Caki2 (cell line): ENCODE results near the gene SBK3. TPM values are rescaled to one million over a fixed set of nuclear protein-coding genes. Genes with fewer than 3 reads are reported as not detected.
"Not testable (repeated sequence)": the region's sequence is repeated elsewhere in the genome, so short reads cannot be mapped to it uniquely, and the experiment has no call there.

Source experiments
- DNase-seq: peaks from one replicate; pipeline ENCODE4 v3.0.0-alpha.2; 2015; ENCODE audit warnings: low read depth
- in situ Hi-C: cut with HindIII; loops from 2 replicates; pipeline ENCODE4 v1.10.0; 2016; ENCODE audit warnings: low sequenced_read_pairs, low pct_unique_long_range_greater_than_20kb, mixed read lengths
- total RNA-seq: library from RNA; depleted of rRNA; stranded (reverse); fragments of >200 nt; shearing (Covaris generic); gene quantifications from 2 replicates; pipeline ENCODE4 v1.2.3, GENCODE V29; 2014; ENCODE audit warnings: low replicate concordance; rRNA removed

The SBK3 gene
- total RNA-seq, 1 experiment from 2014 or later, result 1.0 TPM

- in situ Hi-C loops, result no loop called here
- no peak for DNase-seq
Measured at GRCh38 chr19:55500368-55500952, 44.9 kb downstream of the SBK3 start.

- in situ Hi-C loops, result no loop called here
- DNase-seq, result no peak
Measured at GRCh38 chr19:55498246-55498840, 47.0 kb downstream of the SBK3 start.

DNA sequence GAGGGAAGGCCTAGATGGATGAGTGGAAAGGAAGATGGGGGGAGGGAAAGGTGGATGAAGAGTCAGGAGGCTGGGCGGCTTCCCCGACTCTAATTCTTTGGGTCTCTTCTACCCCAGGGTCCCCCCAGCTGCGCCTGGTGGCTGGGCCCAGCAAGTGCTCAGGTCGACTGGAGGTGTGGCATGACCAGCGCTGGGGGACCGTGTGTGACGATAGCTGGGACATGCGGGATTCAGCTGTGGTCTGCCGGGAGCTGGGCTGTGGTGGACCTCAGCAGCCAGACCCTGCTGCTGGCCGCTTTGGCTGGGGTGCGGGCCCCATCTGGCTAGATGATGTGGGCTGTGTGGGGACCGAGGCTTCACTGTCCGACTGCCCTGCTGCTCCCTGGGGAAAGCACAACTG, 47.6 kb downstream of the SBK3 start:
- in situ Hi-C loops, result no loop called here
- DNase-seq, result no peak

DNA sequence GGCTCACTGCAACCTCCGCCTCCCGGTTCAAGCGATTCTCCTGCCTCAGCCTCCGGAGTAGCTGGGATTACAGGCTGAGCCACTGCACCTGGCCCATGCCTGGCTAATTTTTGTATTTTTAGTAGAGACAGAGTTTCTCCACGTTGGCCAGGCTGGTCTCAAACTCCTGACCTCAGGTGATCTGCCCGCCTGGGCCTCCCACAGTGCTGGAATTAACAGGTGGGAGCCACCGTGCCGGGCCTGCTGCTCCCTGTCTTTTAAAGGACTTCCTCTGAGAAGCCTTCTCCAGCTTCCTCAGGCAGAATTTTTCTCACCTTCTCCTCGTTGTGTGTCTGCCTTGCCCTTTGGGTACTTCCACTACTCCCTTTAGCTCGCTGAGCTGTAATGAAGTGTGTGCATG, 48.5 kb downstream of the SBK3 start:
- in situ Hi-C loops, DNase-seq: not testable (repeated sequence)

- no peak for DNase-seq
- in situ Hi-C loops, result no loop called here
Measured at GRCh38 chr19:55495646-55496349, 49.5 kb downstream of the SBK3 start.

GRCh38 chr19:55494172-55494761, 51.1 kb downstream of the SBK3 start:
- no peak for DNase-seq
- in situ Hi-C loops, result no loop called here

DNA sequence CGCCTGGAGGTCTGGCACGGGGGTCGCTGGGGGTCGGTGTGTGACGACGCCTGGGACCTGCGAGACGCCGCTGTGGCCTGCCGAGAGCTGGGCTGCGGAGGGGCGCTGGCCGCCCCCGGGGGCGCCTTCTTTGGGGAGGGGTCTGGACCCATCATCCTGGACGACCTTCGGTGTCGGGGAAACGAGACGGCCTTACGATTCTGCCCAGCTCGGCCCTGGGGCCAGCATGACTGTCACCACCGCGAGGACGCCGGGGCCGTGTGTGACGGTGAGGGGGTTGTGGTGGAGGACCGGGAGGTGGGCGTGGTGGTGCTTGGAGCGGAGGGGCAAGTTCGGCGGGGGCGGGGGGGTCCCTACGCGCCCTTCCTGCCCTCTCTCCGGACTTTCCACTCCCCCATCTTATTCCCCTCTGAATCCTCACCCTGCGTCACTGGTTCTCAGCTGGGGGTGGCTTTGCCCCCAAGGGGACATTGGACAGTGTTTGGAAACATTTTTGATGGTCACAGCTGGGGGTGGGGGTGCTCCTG, 51.6 kb downstream of the SBK3 start:
- DNase-seq, result no peak
- in situ Hi-C loops, result no loop called here

DNA sequence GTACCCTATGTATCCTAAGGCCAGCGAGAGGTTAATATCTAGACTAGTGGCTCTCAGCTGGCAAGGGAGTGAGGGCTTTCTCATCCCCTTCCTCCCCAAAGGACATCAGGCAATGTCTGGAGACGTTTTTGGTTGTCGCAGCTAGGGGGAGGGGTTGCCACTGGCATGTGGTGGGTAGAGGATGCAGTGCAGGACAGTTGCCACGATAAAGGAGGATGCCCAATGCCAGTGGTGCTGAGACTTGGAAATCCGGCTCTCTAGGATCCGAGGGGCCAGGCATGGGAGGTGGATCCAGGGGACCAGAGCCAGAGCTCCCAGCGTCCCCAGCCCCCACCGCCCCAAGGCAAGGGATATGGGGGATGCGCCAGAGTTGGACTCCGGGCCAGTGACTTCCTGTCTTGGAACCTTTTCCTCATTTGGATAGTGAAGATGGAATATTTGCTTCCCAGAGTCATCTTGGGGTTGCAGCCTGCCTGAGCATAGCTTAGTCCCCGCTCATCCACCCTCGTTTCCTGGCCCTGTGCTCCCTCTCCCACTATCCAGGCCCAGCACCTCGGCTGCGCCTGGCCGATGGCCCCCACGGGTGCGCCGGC, 52.2 kb downstream of the SBK3 start:
- in situ Hi-C loops, result no loop called here

DNA sequence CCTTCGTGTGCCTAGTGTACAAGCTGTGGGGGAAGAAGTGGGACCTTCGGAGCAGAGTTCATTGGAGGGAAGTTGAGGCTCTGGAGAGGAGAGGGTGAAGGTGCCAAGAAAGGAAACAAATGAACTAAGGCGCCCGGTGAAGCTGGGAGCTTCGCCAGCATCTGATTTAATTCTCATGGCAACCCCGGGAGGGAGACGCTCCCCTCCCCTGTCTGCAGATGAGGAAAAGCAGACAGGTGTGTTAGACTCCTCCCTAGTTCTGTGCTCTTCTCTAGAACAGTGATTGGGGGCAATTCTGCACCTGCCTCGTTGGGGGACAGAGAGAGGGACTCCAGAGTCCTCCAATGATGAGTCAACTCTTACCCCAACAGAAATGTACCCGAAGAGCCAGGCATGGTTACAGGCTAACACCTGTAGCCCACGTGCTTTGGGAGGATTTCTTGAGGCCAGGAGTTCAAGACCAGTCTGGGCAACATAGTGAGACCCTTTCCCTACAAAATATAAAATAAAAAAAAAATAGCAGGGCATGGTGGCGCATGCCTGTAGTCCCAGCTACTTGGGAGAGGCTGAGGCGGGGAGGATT, 52.9 kb downstream of the SBK3 start:
- in situ Hi-C loops, result no loop called here
- no peak for DNase-seq

More for the DNA sequence above, 52.2 kb downstream of the SBK3 start:
- no peak for DNase-seq

DNA sequence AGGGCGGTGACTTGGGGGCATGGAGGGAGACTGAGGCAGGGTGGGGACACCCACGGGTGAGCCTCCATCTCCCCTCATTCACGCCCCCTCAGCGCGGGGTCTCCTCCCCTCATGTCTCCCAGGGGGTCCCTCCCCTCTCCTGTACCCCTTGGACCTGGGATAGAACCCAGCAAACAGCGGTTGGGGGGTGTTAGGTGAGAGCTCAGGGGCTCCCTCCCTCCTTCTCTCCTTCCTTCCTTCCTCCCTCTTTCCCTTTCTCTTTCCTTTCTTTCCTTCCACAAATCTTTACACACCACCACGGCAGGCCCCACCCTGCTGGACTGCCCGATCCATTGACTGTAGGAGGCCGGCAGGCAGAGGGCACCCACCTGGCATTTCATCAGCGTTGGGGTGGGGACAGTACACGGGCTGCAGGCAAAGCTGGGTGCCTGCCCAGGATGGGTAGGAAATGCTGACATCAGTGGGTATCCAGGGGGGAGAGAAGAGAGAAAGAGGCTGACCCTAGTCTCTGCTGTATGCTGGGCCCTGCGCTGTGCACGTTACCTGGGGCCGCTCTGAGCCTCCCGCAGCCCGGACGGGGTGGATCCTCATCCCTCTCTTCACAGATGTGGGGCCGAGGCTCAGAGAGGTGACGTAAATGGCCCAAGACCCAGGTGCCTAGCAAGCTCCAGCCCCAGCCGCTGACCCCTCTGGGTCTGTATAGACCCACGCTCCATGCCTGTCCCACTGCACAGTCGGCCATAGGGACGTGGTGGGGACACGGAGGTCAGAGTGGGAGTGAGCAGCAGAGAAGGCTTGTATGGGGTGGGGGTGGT, 53.6 kb downstream of the SBK3 start:
- in situ Hi-C loops, result no loop called here
- no peak for DNase-seq

Other genes starting within 250 kb of the SBK3 start
- gene TMEM150B, start 220.2 kb downstream of the SBK3 start, total RNA-seq, result 0.61 and 1.3 TPM in 2 replicates
- 11.8 and 18.4 TPM in 2 replicates for gene KMT5C, start 205.7 kb downstream of the SBK3 start, total RNA-seq
- 0.10 TPM in 1 of 2 replicates, not detected in the other for gene COX6B2, start 190.8 kb downstream of the SBK3 start, total RNA-seq
- gene GARIN5B, start 182.3 kb downstream of the SBK3 start, total RNA-seq, result not detected in 2 replicates
- not detected in 2 replicates for gene IL11, start 175.1 kb downstream of the SBK3 start, total RNA-seq
- gene TMEM190, start 168.7 kb downstream of the SBK3 start, total RNA-seq, result not detected in 2 replicates
- 2.3 and 6.7 TPM in 2 replicates for gene TMEM238, start 161.3 kb downstream of the SBK3 start, total RNA-seq
- gene RPL28, start 159.6 kb downstream of the SBK3 start, total RNA-seq, result 281 and 295 TPM in 2 replicates
- gene UBE2S, start 137.8 kb downstream of the SBK3 start, total RNA-seq, result 231 and 237 TPM in 2 replicates
- gene SHISA7, start 102.2 kb downstream of the SBK3 start, total RNA-seq, result not detected in 2 replicates
- gene ISOC2, start 83.9 kb downstream of the SBK3 start, total RNA-seq, result 231 and 265 TPM in 2 replicates
- gene C19orf85, start 80.8 kb downstream of the SBK3 start, total RNA-seq, result not detected in 2 replicates
- 1.9 and 5.3 TPM in 2 replicates for gene ZNF628, start 68.9 kb downstream of the SBK3 start, total RNA-seq
- 94.3 and 99.9 TPM in 2 replicates for gene NAT14, start 60.4 kb downstream of the SBK3 start, total RNA-seq
- gene SSC5D, start 57.1 kb downstream of the SBK3 start, total RNA-seq, result 0.14 TPM in 1 of 2 replicates, not detected in the other
- gene SBK2, start 8.4 kb downstream of the SBK3 start, total RNA-seq, result not detected in 2 replicates
- 2.2 and 12.9 TPM in 2 replicates for gene ZNF579, start 35.3 kb upstream of the SBK3 start, total RNA-seq
- gene FIZ1, start 54.0 kb upstream of the SBK3 start, total RNA-seq, result 12.3 and 13.4 TPM in 2 replicates
- 15.5 and 31.0 TPM in 2 replicates for gene ZNF524, start 54.7 kb upstream of the SBK3 start, total RNA-seq
- 0.87 and 1.7 TPM in 2 replicates for gene ZNF865, start 60.1 kb upstream of the SBK3 start, total RNA-seq
- 3.6 and 14.3 TPM in 2 replicates for gene ZNF784, start 79.0 kb upstream of the SBK3 start, total RNA-seq
- gene ZNF580, start 95.5 kb upstream of the SBK3 start, total RNA-seq, result 2.3 and 12.1 TPM in 2 replicates
- 10.8 and 23.3 TPM in 2 replicates for gene ZNF581, start 98.1 kb upstream of the SBK3 start, total RNA-seq
- 7.8 and 9.3 TPM in 2 replicates for gene CCDC106, start 102.7 kb upstream of the SBK3 start, total RNA-seq
- gene U2AF2, start 109.5 kb upstream of the SBK3 start, total RNA-seq, result 129 and 183 TPM in 2 replicates
- 117 and 123 TPM in 2 replicates for gene EPN1, start 129.7 kb upstream of the SBK3 start, total RNA-seq
- gene NLRP9, start 192.9 kb upstream of the SBK3 start, total RNA-seq, result not detected in 2 replicates
- not detected in 2 replicates for gene RFPL4A, start 213.6 kb upstream of the SBK3 start, total RNA-seq
- not detected in 2 replicates for gene RFPL4AL1, start 223.6 kb upstream of the SBK3 start, total RNA-seq